Right kidney (tissue), 9 donors: ENCODE results near the gene PRKCSH.
"Not testable (repeated sequence)": the region's sequence is repeated elsewhere in the genome, so short reads cannot be mapped to it uniquely, and the experiment has no call there.

ENCODE experiments used
- DNase-seq: peaks from one replicate; pipeline ENCODE4 v3.0.0-alpha.2; 2016
- long read RNA-seq, 8 donors: transcript quantifications; one replicate each; lab custom pipeline, GENCODE V29; 2026

PRKCSH gene, protein sequence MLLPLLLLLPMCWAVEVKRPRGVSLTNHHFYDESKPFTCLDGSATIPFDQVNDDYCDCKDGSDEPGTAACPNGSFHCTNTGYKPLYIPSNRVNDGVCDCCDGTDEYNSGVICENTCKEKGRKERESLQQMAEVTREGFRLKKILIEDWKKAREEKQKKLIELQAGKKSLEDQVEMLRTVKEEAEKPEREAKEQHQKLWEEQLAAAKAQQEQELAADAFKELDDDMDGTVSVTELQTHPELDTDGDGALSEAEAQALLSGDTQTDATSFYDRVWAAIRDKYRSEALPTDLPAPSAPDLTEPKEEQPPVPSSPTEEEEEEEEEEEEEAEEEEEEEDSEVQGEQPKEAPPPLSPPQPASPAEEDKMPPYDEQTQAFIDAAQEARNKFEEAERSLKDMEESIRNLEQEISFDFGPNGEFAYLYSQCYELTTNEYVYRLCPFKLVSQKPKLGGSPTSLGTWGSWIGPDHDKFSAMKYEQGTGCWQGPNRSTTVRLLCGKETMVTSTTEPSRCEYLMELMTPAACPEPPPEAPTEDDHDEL
- long read RNA-seq, donor 1, partial matches to known transcripts = 21 of 43 reads
- long read RNA-seq, donor 1, other reads (novel, unspliced or antisense) = 16 of 43 reads
- long read RNA-seq, donor 2, transcript PRKCSH-214 (3 exons, 569 nt) = major isoform, 9 of 37 reads
- long read RNA-seq, donor 2, partial matches to known transcripts = 14 of 37 reads
- long read RNA-seq, donor 2, other reads (novel, unspliced or antisense) = 12 of 37 reads
- long read RNA-seq, donor 3, transcript PRKCSH-214 (3 exons, 569 nt) = major isoform, 6 of 34 reads
- long read RNA-seq, donor 3, partial matches to known transcripts = 20 of 34 reads
- long read RNA-seq, donor 3, other reads (novel, unspliced or antisense) = 6 of 34 reads
- long read RNA-seq, donor 4, transcript PRKCSH-214 (3 exons, 569 nt) = major isoform, 9 of 55 reads
- long read RNA-seq, donor 4, partial matches to known transcripts = 31 of 55 reads
- long read RNA-seq, donor 4, other reads (novel, unspliced or antisense) = 13 of 55 reads
- long read RNA-seq, donor 5, partial matches to known transcripts = 40 of 77 reads
- long read RNA-seq, donor 5, other reads (novel, unspliced or antisense) = 30 of 77 reads
- long read RNA-seq, donor 6, partial matches to known transcripts = 43 of 64 reads
- long read RNA-seq, donor 6, other reads (novel, unspliced or antisense) = 16 of 64 reads
- long read RNA-seq, donor 7 = 0 reads
- long read RNA-seq, donor 8, partial matches to known transcripts = 11 of 28 reads
- long read RNA-seq, donor 8, other reads (novel, unspliced or antisense) = 14 of 28 reads

DNA sequence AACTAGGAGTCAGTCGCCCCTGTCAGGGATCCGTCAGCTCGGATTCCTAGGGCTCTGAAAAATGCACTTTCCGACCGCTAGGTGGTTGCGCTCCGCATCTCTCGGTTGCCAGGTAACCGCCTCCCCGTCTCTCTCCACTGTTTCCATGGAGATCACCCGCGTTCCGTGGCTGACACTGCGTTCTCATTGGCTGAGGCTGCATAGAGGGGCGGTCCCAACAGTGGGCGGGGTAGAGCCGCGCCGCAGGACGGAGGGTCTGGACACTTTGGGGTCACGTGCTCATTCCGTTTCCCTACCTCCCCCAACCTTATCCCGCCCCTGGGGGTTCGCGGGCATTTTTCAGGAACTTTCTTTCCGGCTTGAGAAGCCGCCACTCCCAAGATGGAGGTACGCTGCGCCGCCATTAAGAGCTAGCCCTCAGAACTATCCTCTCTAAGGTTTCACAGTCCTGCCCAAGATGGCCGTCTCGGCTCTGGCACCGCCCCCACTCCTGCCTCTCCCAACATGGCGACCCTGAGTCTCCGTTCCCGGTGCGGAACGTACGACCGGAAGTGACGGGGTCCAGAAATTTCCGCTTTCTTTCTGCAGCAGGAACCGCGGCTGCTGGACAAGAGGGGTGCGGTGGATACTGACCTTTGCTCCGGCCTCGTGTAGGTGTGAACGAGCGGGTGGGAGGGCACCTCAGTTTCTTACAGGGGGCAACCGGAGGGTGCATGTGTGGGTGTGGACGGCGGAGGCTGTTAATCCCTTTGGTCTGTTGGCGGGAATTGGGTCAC is at the start of gene PRKCSH, which contains the start of gene ODAD3:
Gene PRKCSH, plus strand, starts transcription at position 579 of the 776 bp plus-strand sequence. CDS start 483 bp downstream, outside the sequence.
Gene ODAD3, minus strand, starts transcription at position 65 of the 776 bp plus-strand sequence. CDS start 105 bp downstream, outside the sequence.
- DNase-seq = peak; percentile 93

DNA sequence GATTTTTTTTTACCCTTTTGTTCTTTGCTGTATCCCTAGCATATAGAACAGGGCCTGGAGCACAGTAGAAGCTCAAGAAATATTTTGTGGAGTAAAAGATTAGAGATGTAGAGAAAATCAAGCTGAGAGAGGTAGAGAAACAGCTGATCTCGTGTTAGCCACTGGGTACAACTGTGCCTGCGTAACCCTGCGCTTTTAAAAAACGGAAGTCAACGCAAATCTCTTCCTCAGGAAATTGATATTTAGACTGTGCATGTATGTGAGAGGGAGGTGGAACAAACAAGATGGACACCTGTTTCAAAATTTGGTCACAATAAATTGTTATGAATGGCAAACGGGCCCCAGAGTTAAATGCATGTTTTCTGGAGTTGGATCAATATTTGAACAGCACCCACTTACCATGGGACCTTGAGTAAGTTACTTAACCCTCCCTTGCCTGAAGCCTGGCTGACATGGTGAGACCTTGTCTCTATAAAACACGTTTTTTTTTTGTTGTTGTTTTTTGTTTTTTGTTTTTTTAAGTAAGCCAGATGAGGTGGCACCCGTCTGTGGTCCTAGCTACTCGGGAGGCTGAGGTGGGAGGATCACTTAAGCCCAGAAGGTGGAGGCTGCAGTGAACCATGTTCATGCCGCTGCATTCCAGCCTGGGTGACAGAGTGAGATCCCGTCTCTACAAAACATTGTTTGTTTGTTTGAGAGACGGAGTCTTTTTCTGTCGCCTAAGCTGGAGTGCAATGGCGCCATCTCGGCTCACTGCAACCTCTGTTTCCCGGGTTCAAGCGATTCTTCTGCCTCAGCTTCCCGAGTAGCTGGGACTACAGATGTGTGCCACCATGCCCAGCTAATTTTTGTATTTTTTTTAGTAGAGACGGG is 48.0 kb upstream of the PRKCSH start:
- DNase-seq = no peak

DNA sequence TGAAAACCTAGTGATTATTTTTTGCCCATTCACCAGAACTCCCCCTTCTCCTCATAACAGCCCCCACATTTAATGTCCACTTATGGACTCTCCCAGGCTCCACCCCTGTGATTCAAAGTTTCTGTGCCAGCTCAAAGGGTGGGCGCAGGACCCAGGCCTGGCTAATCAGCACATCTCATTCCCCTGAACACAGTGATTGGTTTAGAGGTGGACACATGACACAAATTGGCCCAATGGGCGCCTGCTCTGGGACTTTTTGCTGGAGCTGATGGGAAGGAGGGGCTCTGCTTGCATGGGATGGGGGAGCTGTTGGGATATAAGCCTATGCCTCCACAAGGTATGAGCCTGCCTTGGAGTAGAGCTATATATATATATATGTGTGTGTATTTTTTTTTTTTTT is 45.1 kb upstream of the PRKCSH start:
- no peak for DNase-seq

DNA sequence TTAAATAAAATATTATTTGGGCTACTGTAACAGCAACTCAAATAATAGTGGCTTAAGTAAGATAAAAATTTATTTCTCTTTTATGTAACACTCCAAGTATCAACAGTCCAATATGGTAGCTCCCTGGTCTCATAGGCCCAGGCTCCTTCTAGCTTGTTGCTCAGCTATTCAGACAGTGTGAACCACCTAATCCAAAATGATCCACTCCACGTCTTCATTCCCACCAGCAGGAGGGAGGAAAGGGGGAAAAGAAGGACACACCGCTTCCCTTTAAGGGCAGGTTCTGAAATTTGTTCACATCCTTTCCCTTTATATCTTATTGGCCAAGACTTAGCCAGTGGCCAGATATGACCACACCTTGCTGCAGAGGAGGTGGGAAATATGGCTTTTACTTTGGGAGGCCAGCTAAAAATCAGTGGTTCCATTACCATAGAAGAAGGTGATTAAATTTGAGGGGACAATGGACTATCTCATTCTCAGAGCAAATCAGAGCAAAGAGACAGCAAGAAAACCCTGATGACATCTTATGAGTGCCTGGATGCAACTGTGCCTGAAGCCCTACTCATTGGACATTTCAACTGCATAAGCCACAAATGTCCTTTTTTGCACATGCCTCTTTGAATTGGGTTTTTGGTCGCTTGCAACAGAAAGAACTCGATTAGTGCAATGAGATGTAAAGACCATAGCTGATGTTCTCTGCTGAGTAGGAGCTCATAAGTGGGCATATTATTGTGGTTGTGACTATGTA is 44.3 kb upstream of the PRKCSH start:
- no peak for DNase-seq

GRCh38 chr19:11397089-11397610 is 38.3 kb upstream of the PRKCSH start:
- no peak for DNase-seq

DNA sequence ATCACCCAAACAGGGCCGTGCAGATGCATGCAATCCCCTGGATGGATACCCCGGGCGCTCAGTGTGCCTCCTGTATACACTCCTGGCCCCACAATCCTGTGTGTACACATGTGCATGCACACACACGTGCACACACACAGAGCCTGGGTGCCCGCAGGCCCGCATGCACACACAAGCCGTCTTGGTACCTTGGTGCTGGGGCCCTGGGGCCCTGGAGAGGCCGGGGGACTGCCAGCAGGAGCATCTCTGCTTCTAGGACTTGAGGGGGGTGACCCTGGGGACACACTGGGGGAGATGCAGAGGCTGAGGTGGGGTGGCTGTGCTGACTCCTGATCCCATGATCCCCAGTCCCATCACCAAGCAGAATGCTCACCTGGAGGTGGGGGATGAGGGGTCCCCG is 35.8 kb upstream of the PRKCSH start:
- DNase-seq = no peak

- DNase-seq = no peak
These were observed 34.6 kb upstream of the PRKCSH start for GRCh38 chr19:11400798-11401197.

GRCh38 chr19:11401808-11402543 is 33.5 kb upstream of the PRKCSH start:
- DNase-seq = no peak

DNA sequence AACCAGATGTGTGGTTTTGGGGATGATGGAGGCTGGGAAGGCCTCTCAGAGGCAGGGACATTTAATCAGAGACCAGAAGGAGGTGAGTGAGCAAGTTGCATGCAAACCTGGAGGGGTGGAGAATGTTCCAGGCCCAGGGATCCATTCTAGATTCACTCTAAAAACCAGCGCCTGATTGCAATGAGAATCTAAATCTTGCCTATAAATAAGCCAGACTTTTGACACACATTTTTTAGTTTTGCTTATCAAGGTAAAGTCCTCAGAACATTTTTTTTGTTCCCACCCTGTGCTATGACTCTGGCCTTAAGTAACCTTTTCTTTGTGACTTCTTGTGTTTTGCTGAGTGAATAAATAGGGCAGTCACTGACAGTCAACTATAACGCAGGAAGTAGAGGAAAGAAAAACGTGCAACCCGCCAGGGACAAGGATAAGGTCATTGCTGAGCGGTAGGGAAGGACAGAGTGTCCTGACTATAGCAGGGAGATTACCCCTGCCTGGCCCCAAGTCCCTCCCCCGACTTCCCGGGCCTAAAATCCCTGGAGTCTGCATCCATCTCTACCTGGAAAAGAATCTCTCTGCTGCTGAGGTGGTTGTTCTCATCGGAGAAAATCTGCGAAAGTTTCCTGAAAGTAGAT is 30.7 kb upstream of the PRKCSH start:
- DNase-seq = no peak

DNA sequence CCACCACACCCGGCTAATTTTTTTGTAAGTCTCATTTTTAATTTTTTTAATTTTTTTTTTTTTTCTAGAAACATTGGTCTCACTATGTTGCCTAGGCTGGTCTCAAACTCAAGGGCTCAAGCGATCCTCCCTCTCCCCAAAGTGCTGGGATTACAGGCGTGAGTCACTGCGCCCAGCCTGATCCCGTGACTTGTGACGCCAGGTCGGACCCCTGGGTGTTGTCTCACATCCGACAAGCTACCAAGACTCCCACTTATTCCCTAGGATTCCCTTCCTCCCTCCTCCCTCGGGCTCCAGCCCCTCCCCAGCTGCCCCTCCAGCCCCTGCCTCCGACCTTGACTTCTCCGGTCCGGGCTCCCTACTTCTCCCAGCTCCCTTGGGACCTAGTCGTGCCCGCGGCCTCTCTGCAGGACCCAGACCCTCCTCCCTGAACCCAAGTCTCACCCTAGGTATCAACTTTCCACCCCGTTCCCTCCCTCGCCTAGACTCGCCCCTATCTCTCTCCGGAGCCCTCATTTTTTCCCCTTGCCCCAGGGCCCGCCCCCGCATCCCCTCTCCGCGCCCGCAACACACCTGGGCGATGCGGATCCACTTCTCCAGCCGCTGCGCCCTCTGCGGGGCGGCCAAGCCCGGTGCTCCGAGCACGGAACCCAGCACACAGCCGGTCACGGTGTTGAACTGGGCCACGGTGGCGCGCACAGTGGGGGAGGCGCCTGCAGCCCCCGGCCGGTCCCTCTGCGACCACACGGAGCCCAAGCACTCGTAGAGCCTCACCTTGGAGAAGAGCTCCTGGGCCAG is 29.4 kb upstream of the PRKCSH start:
- peak; percentile 48 for DNase-seq

- DNase-seq = not testable (repeated sequence)
These were observed 28.7 kb upstream of the PRKCSH start for GRCh38 chr19:11406703-11407236.

DNA sequence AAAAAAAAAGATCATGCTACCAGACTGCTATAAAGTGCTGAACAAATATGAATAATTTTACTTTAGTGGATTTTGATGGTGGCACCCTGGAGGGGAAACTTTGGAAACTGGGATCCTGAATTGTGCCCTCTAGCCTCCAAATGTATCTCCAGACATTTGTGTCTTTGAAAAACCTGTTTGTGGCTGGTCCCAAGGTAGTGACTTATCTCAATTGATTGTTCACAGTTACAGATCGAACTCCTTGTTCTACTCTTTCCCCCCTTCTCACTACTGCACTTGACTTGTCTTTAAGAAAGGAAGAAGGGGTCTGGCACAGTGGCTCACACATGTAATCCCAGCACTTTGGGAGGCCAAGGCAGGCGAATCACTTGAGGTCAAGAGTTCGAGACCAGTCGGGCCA is 26.8 kb upstream of the PRKCSH start:
- no peak for DNase-seq

- DNase-seq = no peak
These were observed 24.8 kb upstream of the PRKCSH start for GRCh38 chr19:11410682-11411081.

- no peak for DNase-seq
These were observed 20.9 kb upstream of the PRKCSH start for GRCh38 chr19:11414544-11414943.

- DNase-seq = no peak
These were observed 18.9 kb upstream of the PRKCSH start for GRCh38 chr19:11416346-11417052.

DNA sequence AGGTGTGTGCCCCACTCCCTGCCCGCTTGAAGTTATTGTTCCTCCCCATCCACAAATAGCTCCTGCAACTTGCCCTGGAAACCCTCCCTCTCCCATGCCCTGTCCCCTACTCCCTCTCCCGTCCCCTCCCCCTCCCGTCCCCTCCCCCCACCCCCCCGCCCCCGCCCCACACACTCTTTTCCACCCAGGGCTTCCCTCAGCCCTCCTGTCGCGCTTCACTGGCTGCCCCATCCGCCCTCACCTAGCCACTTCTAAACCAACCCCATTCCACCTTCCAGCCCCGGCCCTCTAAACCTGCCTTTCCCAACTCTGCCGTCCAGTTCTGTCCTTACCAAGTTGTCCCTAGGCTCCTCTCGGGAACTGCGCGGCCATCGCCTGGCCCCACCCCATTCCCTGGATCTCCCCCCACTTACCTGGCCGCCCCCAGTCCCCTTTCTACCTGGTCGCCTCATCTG is 17.3 kb upstream of the PRKCSH start:
- DNase-seq = no peak
